ENCODE results near the gene SLC19A1.
"Not testable (repeated sequence)": the region's sequence is repeated elsewhere in the genome, so short reads cannot be mapped to it uniquely, and the experiment has no call there.

SLC19A1 gene

GRCh38 chr21:45506241-45506817 lies 35.9 kb downstream of the SLC19A1 start:
- no peak for DNase-seq (ENCODE audit: low read depth in 2 of 2)

- no peak for DNase-seq (ENCODE audit: low read depth in 2 of 2)
These were observed 36.7 kb downstream of the SLC19A1 start for GRCh38 chr21:45505416-45506021.

- DNase-seq (ENCODE audit: low read depth in 2 of 2), result no peak
These were observed 37.5 kb downstream of the SLC19A1 start for GRCh38 chr21:45504516-45505415.

- no peak for DNase-seq (ENCODE audit: low read depth in 2 of 2)
These were observed 38.2 kb downstream of the SLC19A1 start for GRCh38 chr21:45504021-45504515.

GRCh38 chr21:45503226-45503625 lies 39.0 kb downstream of the SLC19A1 start:
- DNase-seq (ENCODE audit: low read depth in 2 of 2), result not testable (repeated sequence)

GRCh38 chr21:45502600-45502999 lies 39.6 kb downstream of the SLC19A1 start:
- DNase-seq (ENCODE audit: low read depth in 2 of 2), result no peak

GRCh38 chr21:45502006-45502345 lies 40.3 kb downstream of the SLC19A1 start:
- DNase-seq (ENCODE audit: low read depth in 2 of 2), result no peak

GRCh38 chr21:45501081-45502005 lies 40.9 kb downstream of the SLC19A1 start:
- not testable (repeated sequence) for DNase-seq (ENCODE audit: low read depth in 2 of 2)

- DNase-seq (ENCODE audit: low read depth in 2 of 2), result no peak
These were observed 42.2 kb downstream of the SLC19A1 start for GRCh38 chr21:45499970-45500577.

- no peak for DNase-seq (ENCODE audit: low read depth in 2 of 2)
These were observed 43.0 kb downstream of the SLC19A1 start for GRCh38 chr21:45499201-45499750.

GRCh38 chr21:45498646-45499000 lies 43.6 kb downstream of the SLC19A1 start:
- no peak for DNase-seq (ENCODE audit: low read depth in 2 of 2)

GRCh38 chr21:45497846-45498645 lies 44.2 kb downstream of the SLC19A1 start:
- no peak for DNase-seq (ENCODE audit: low read depth in 2 of 2)

- DNase-seq (ENCODE audit: low read depth in 2 of 2), result no peak
These were observed 45.0 kb downstream of the SLC19A1 start for GRCh38 chr21:45496968-45497845.

GRCh38 chr21:45496151-45496967 lies 45.9 kb downstream of the SLC19A1 start:
- no peak for DNase-seq (ENCODE audit: low read depth in 2 of 2)

GRCh38 chr21:45494851-45495680 lies 47.2 kb downstream of the SLC19A1 start:
- no peak for DNase-seq (ENCODE audit: low read depth in 2 of 2)

GRCh38 chr21:45494135-45494850 lies 47.9 kb downstream of the SLC19A1 start:
- no peak for DNase-seq (ENCODE audit: low read depth in 2 of 2)
